ENCODE measurements around the gene PANX2.
A peak's percentile ranks its signal among the peaks of the same experiment; 100 is the strongest.
"Not testable (repeated sequence)": the region's sequence is repeated elsewhere in the genome, so short reads cannot be mapped to it uniquely, and the experiment has no call there.

Gene PANX2

GRCh38 chr22:50198624-50199017 is 28.1 kb downstream of the PANX2 start:
- Histone ChIP-seq H3K9me3 (ENCODE audit: control insufficient read depth in 1 of 2, low read length in 2 of 2) (no peaks in the 10 kb centered on the region), H3K4me1 (ENCODE audit: control insufficient read depth in 1 of 2, insufficient read depth in 2 of 2, low read length in 2 of 2) (peaks cover 14 to 15% of the 10 kb centered on the region in 2 donors), H3K27me3 (ENCODE audit: control insufficient read depth in 1 of 2, insufficient read depth in 2 of 2, low read length in 2 of 2) (no peaks in the 10 kb centered on the region), H3K9ac (ENCODE audit: low read depth in 1 of 2, low read length in 2 of 2) (no peak overlapping the region), H3K4me3 (ENCODE audit: low read depth in 1 of 2, low read length in 2 of 2) (no peak overlapping the region), H3K27ac (ENCODE audit: low read depth, low read length) (no peak overlapping the region), H3K36me3 (ENCODE audit: control insufficient read depth in 1 of 2, insufficient read depth in 2 of 2, low read length in 2 of 2) (peaks cover 10 to 39% of the 10 kb centered on the region in 2 donors)

- Histone ChIP-seq H3K4me3 (ENCODE audit: low read depth in 1 of 2, low read length in 2 of 2) (no peak overlapping the region), H3K27me3 (ENCODE audit: control insufficient read depth in 1 of 2, insufficient read depth in 2 of 2, low read length in 2 of 2) (no peaks in the 10 kb centered on the region), H3K4me1 (ENCODE audit: control insufficient read depth in 1 of 2, insufficient read depth in 2 of 2, low read length in 2 of 2) (peaks cover 14 to 15% of the 10 kb centered on the region in 2 donors), H3K36me3 (ENCODE audit: control insufficient read depth in 1 of 2, insufficient read depth in 2 of 2, low read length in 2 of 2) (peaks cover 7 to 35% of the 10 kb centered on the region in 2 donors), H3K9me3 (ENCODE audit: control insufficient read depth in 1 of 2, low read length in 2 of 2) (no peaks in the 10 kb centered on the region), H3K27ac (ENCODE audit: low read depth, low read length) (no peak overlapping the region), H3K9ac (ENCODE audit: low read depth in 1 of 2, low read length in 2 of 2) (peak overlapping the region in 1 of 2 donors; percentile 25)
Observed at GRCh38 chr22:50199251-50199721, 28.8 kb downstream of the PANX2 start.

GRCh38 chr22:50199829-50200460 is 29.4 kb downstream of the PANX2 start:
- H3K36me3 ChIP-seq (ENCODE audit: control insufficient read depth in 1 of 2, insufficient read depth in 2 of 2, low read length in 2 of 2) = peaks cover 5 to 33% of the 10 kb centered on the region in 2 donors
- H3K27ac ChIP-seq (ENCODE audit: low read depth, low read length) = no peak overlapping the region
- peaks cover 14 to 15% of the 10 kb centered on the region in 2 donors for H3K4me1 ChIP-seq (ENCODE audit: control insufficient read depth in 1 of 2, insufficient read depth in 2 of 2, low read length in 2 of 2)
- H3K9me3 ChIP-seq (ENCODE audit: control insufficient read depth in 1 of 2, low read length in 2 of 2) = no peaks in the 10 kb centered on the region
- peak overlapping the region; percentile 63 to 65 for H3K4me3 ChIP-seq (ENCODE audit: low read depth in 1 of 2, low read length in 2 of 2)
- H3K9ac ChIP-seq (ENCODE audit: low read depth in 1 of 2, low read length in 2 of 2) = peak overlapping the region; percentile 25 to 57
- H3K27me3 ChIP-seq (ENCODE audit: control insufficient read depth in 1 of 2, insufficient read depth in 2 of 2, low read length in 2 of 2) = no peaks in the 10 kb centered on the region

- Histone ChIP-seq H3K9me3 (ENCODE audit: control insufficient read depth in 1 of 2, low read length in 2 of 2) (no peaks in the 10 kb centered on the region), H3K27ac (ENCODE audit: low read depth, low read length) (peak within 1 kb of the TSS; percentile 10), H3K27me3 (ENCODE audit: control insufficient read depth in 1 of 2, insufficient read depth in 2 of 2, low read length in 2 of 2) (no peaks in the 10 kb centered on the region), H3K36me3 (ENCODE audit: control insufficient read depth in 1 of 2, insufficient read depth in 2 of 2, low read length in 2 of 2) (peaks cover 5 to 34% of the 10 kb centered on the region in 2 donors), H3K4me3 (ENCODE audit: low read depth in 1 of 2, low read length in 2 of 2) (peak within 1 kb of the TSS; percentile 71 to 82), H3K9ac (ENCODE audit: low read depth in 1 of 2, low read length in 2 of 2) (peak within 1 kb of the TSS; percentile 57 to 73), H3K4me1 (ENCODE audit: control insufficient read depth in 1 of 2, insufficient read depth in 2 of 2, low read length in 2 of 2) (peaks cover 14 to 15% of the 10 kb centered on the region in 2 donors)
Observed at GRCh38 chr22:50200461-50201190, 30.1 kb downstream of the PANX2 start, which contains the start of gene SELENOO. Gene SELENOO, plus strand, starts transcription at chr22:50201011. Its CDS starts 26 bp downstream, at chr22:50201037.

- peaks cover 7 to 34% of the 10 kb centered on the region in 2 donors for H3K36me3 ChIP-seq (ENCODE audit: control insufficient read depth in 1 of 2, insufficient read depth in 2 of 2, low read length in 2 of 2)
- H3K27ac ChIP-seq (ENCODE audit: low read depth, low read length) = peak overlapping the region; percentile 10
- H3K9ac ChIP-seq (ENCODE audit: low read depth in 1 of 2, low read length in 2 of 2) = peak overlapping the region; percentile 57 to 73
- peaks cover 14 to 15% of the 10 kb centered on the region in 2 donors for H3K4me1 ChIP-seq (ENCODE audit: control insufficient read depth in 1 of 2, insufficient read depth in 2 of 2, low read length in 2 of 2)
- H3K9me3 ChIP-seq (ENCODE audit: control insufficient read depth in 1 of 2, low read length in 2 of 2) = no peaks in the 10 kb centered on the region
- peak overlapping the region; percentile 71 to 82 for H3K4me3 ChIP-seq (ENCODE audit: low read depth in 1 of 2, low read length in 2 of 2)
- no peaks in the 10 kb centered on the region for H3K27me3 ChIP-seq (ENCODE audit: control insufficient read depth in 1 of 2, insufficient read depth in 2 of 2, low read length in 2 of 2)
Observed at GRCh38 chr22:50201191-50202129, 30.9 kb downstream of the PANX2 start.

- peaks cover 14 to 15% of the 10 kb centered on the region in 2 donors for H3K4me1 ChIP-seq (ENCODE audit: control insufficient read depth in 1 of 2, insufficient read depth in 2 of 2, low read length in 2 of 2)
- peak overlapping the region; percentile 71 to 82 for H3K4me3 ChIP-seq (ENCODE audit: low read depth in 1 of 2, low read length in 2 of 2)
- H3K36me3 ChIP-seq (ENCODE audit: control insufficient read depth in 1 of 2, insufficient read depth in 2 of 2, low read length in 2 of 2) = peaks cover 10 to 38% of the 10 kb centered on the region in 2 donors
- peak overlapping the region; percentile 57 to 73 for H3K9ac ChIP-seq (ENCODE audit: low read depth in 1 of 2, low read length in 2 of 2)
- no peaks in the 10 kb centered on the region for H3K9me3 ChIP-seq (ENCODE audit: control insufficient read depth in 1 of 2, low read length in 2 of 2)
- H3K27me3 ChIP-seq (ENCODE audit: control insufficient read depth in 1 of 2, insufficient read depth in 2 of 2, low read length in 2 of 2) = no peaks in the 10 kb centered on the region
- no peak overlapping the region for H3K27ac ChIP-seq (ENCODE audit: low read depth, low read length)
Observed at GRCh38 chr22:50202130-50202666, 31.7 kb downstream of the PANX2 start.

- H3K4me3 ChIP-seq (ENCODE audit: low read depth in 1 of 2, low read length in 2 of 2) = no peak overlapping the region
- H3K9ac ChIP-seq (ENCODE audit: low read depth in 1 of 2, low read length in 2 of 2) = no peak overlapping the region
- peaks cover 10 to 44% of the 10 kb centered on the region in 2 donors for H3K36me3 ChIP-seq (ENCODE audit: control insufficient read depth in 1 of 2, insufficient read depth in 2 of 2, low read length in 2 of 2)
- H3K27me3 ChIP-seq (ENCODE audit: control insufficient read depth in 1 of 2, insufficient read depth in 2 of 2, low read length in 2 of 2) = no peaks in the 10 kb centered on the region
- H3K4me1 ChIP-seq (ENCODE audit: control insufficient read depth in 1 of 2, insufficient read depth in 2 of 2, low read length in 2 of 2) = peaks cover 14 to 15% of the 10 kb centered on the region in 2 donors
- no peaks in the 10 kb centered on the region for H3K9me3 ChIP-seq (ENCODE audit: control insufficient read depth in 1 of 2, low read length in 2 of 2)
- H3K27ac ChIP-seq (ENCODE audit: low read depth, low read length) = no peak overlapping the region
Observed at GRCh38 chr22:50203288-50203687, 32.8 kb downstream of the PANX2 start.

- Histone ChIP-seq H3K4me3 (ENCODE audit: low read depth in 1 of 2, low read length in 2 of 2) (no peak overlapping the region), H3K4me1 (ENCODE audit: control insufficient read depth in 1 of 2, insufficient read depth in 2 of 2, low read length in 2 of 2) (peaks cover 14% of the 10 kb centered on the region in 2 donors), H3K9ac (ENCODE audit: low read depth in 1 of 2, low read length in 2 of 2) (no peak overlapping the region), H3K27me3 (ENCODE audit: control insufficient read depth in 1 of 2, insufficient read depth in 2 of 2, low read length in 2 of 2) (no peaks in the 10 kb centered on the region), H3K36me3 (ENCODE audit: control insufficient read depth in 1 of 2, insufficient read depth in 2 of 2, low read length in 2 of 2) (peaks cover 10 to 49% of the 10 kb centered on the region in 2 donors), H3K27ac (ENCODE audit: low read depth, low read length) (no peak overlapping the region), H3K9me3 (ENCODE audit: control insufficient read depth in 1 of 2, low read length in 2 of 2) (no peaks in the 10 kb centered on the region)
Observed at GRCh38 chr22:50204571-50204970, 34.0 kb downstream of the PANX2 start.

GRCh38 chr22:50204998-50205397 is 34.5 kb downstream of the PANX2 start:
- H3K4me1 ChIP-seq (ENCODE audit: control insufficient read depth in 1 of 2, insufficient read depth in 2 of 2, low read length in 2 of 2) = peaks cover 10% of the 10 kb centered on the region in 2 donors
- not testable (repeated sequence) for H3K4me3 ChIP-seq (ENCODE audit: low read depth in 1 of 2, low read length in 2 of 2); H3K9me3 ChIP-seq (ENCODE audit: control insufficient read depth in 1 of 2, low read length in 2 of 2); H3K27ac ChIP-seq (ENCODE audit: low read depth, low read length); H3K27me3 ChIP-seq (ENCODE audit: control insufficient read depth in 1 of 2, insufficient read depth in 2 of 2, low read length in 2 of 2); H3K9ac ChIP-seq (ENCODE audit: low read depth in 1 of 2, low read length in 2 of 2)
- H3K36me3 ChIP-seq (ENCODE audit: control insufficient read depth in 1 of 2, insufficient read depth in 2 of 2, low read length in 2 of 2) = peaks cover 10 to 50% of the 10 kb centered on the region in 2 donors
